ENCODE results near the gene DCUN1D4.

- TF ChIP-seq CTCF (conservative IDR thresholded peaks at IDR 0.05; ENCODE audit: low read length) (no peak), EZH2phosphoT487 (IDR thresholded peaks at IDR 0.05; ENCODE audit: borderline replicate concordance, low read depth, low read length) (no peak)
Observed at GRCh38 chr4:51878431-51878830, 35.5 kb downstream of the DCUN1D4 start.
